Measurements from ENCODE around the gene SNX6.
"Not testable (repeated sequence)": the region's sequence is repeated elsewhere in the genome, so short reads cannot be mapped to it uniquely, and the experiment has no call there.

- TF ChIP-seq POLR2AphosphoS5 (IDR thresholded peaks at IDR 0.05; ENCODE audit: low read length); POLR2A (IDR thresholded peaks at IDR 0.05; ENCODE audit: low read depth, low read length); CTCF (IDR thresholded peaks at IDR 0.05 in 2 of 3, conservative IDR thresholded peaks at IDR 0.05 in 1 of 3; ENCODE audit: control insufficient read depth in 2 of 3, extremely low read depth in 1 of 3, insufficient read depth in 1 of 3, low read depth in 3 of 3, low read length in 3 of 3): not testable (repeated sequence)
Measured at GRCh38 chr14:34524216-34524615, 105.7 kb downstream of the SNX6 start.
